ENCODE measurements around the gene CHL1. TPM values are rescaled to one million over a fixed set of nuclear protein-coding genes. Genes with fewer than 3 reads are reported as not detected.

CHL1 gene
- total RNA-seq, 4 donors from 2014 or later, result 3.7 to 44.3 (median 23.4) TPM

DNA sequence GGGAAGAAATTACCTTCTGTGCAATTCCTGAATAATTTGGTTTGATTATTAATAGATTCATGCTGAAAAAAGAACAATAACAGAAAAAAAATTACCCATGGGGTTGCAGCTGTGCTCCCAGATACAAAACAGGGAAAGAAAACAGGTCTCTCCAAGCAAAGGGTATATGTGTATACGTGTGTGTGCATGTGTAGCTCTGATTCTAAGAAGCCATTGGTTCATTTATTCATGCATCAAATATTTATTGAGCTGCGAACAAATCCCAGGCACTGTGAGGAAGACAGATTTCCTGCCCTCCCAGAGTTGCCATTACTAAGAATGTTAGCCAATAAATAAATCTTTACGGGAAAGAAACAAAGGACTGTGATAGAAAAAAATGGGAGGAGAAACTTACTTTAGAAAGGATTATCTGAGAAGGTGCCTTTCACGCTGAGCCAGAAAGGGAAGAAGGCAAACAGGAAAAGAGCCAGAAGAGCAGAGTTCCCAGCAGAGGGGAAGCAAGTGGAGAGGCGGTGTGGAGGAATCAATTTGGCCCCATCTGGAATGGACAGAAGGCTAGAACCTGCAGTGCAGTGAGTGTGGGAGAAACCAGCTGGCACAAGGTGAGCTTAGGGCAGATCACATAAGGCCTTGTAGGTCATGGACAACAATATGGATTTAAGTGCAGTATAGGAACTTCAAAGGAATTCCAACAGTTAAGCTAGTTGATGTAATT lies 20.7 kb downstream of the CHL1 start:
- peak overlapping the region in 2 of 4 donors; percentile 3 to 16 for H3K4me3 ChIP-seq
- WGBS, 2 donors, result 22 to 35% methylated on average over 5 of the region's 5 CpGs
- H3K27me3 ChIP-seq, result no peaks in the 10 kb centered on the region
- H3K9me3 ChIP-seq, result no peaks in the 10 kb centered on the region
- no peak for DNase-seq
- peak overlapping the region in 3 of 4 donors; percentile 19 to 61 (median 50) for H3K27ac ChIP-seq
- intact Hi-C loops (cut with DNase I), result no loop called here
- no peak for TF ChIP-seq CTCF (IDR thresholded peaks at IDR 0.05)
- no peak for TF ChIP-seq POLR2A (IDR thresholded peaks at IDR 0.05)
- no peaks in the 10 kb centered on the region for H3K36me3 ChIP-seq
- peaks cover 0 to 24% (median 6%) of the 10 kb centered on the region in 3 donors for H3K4me1 ChIP-seq

GRCh38 chr3:217948-218347 lies 21.4 kb downstream of the CHL1 start:
- TF ChIP-seq CTCF (IDR thresholded peaks at IDR 0.05), result no peak
- TF ChIP-seq POLR2A (IDR thresholded peaks at IDR 0.05), result no peak
- no peak for DNase-seq
- peaks cover 0 to 3% (median 0%) of the 10 kb centered on the region in 3 donors for H3K9me3 ChIP-seq
- H3K27ac ChIP-seq, result peak overlapping the region in 3 of 4 donors; percentile 19 to 61 (median 50)
- intact Hi-C loops (cut with DNase I), result no loop called here
- WGBS, 2 donors, result 28% methylated on average over 2 of the region's 2 CpGs
- H3K4me3 ChIP-seq, result peak overlapping the region in 2 of 4 donors; percentile 3 to 16
- peaks cover 0 to 24% (median 6%) of the 10 kb centered on the region in 3 donors for H3K4me1 ChIP-seq
- H3K36me3 ChIP-seq, result no peaks in the 10 kb centered on the region
- no peaks in the 10 kb centered on the region for H3K27me3 ChIP-seq

- Histone ChIP-seq H3K9me3 (peaks cover 0 to 9% (median 6%) of the 10 kb centered on the region in 3 donors), H3K36me3 (no peaks in the 10 kb centered on the region), H3K4me1 (peaks cover 0 to 10% (median 0%) of the 10 kb centered on the region in 3 donors), H3K4me3 (no peak overlapping the region), H3K27ac (no peak overlapping the region), H3K27me3 (no peaks in the 10 kb centered on the region)
- 71 to 73% methylated on average over 3 of the region's 3 CpGs for WGBS, 2 donors
- intact Hi-C loops (cut with DNase I), result no loop called here
- TF ChIP-seq CTCF (IDR thresholded peaks at IDR 0.05), result no peak
- TF ChIP-seq POLR2A (IDR thresholded peaks at IDR 0.05), result no peak
- no peak for DNase-seq
Observed at GRCh38 chr3:228442-229182, 32.0 kb downstream of the CHL1 start.

- Histone ChIP-seq H3K4me1 (peaks cover 0 to 10% (median 0%) of the 10 kb centered on the region in 3 donors), H3K9me3 (peaks cover 0 to 3% (median 0%) of the 10 kb centered on the region in 3 donors), H3K27ac (no peak overlapping the region), H3K27me3 (no peaks in the 10 kb centered on the region), H3K36me3 (no peaks in the 10 kb centered on the region), H3K4me3 (no peak overlapping the region)
- TF ChIP-seq CTCF (IDR thresholded peaks at IDR 0.05) (no peak), POLR2A (IDR thresholded peaks at IDR 0.05) (no peak)
- no peak for DNase-seq
- intact Hi-C loops (cut with DNase I), result no loop called here
- 28 to 42% methylated on average over 6 of the region's 6 CpGs for WGBS, 2 donors
Observed at GRCh38 chr3:229183-229661, 32.7 kb downstream of the CHL1 start.

GRCh38 chr3:236881-237280 lies 40.3 kb downstream of the CHL1 start:
- H3K36me3 ChIP-seq, result no peaks in the 10 kb centered on the region
- H3K27me3 ChIP-seq, result no peaks in the 10 kb centered on the region
- WGBS, 2 donors, result 70 to 75% methylated on average over 4 of the region's 4 CpGs
- no peak for DNase-seq
- no peak overlapping the region for H3K27ac ChIP-seq
- intact Hi-C loops (cut with DNase I), result no loop called here
- no peaks in the 10 kb centered on the region for H3K4me1 ChIP-seq
- no peak overlapping the region for H3K4me3 ChIP-seq
- H3K9me3 ChIP-seq, result no peaks in the 10 kb centered on the region
- no peak for TF ChIP-seq POLR2A (IDR thresholded peaks at IDR 0.05)
- no peak for TF ChIP-seq CTCF (IDR thresholded peaks at IDR 0.05)

Measured in esophagus squamous epithelium (tissue), 5 donors.